HG02763 (cell line): ENCODE results near the gene ENPP1.
A peak's percentile ranks its signal among the peaks of the same experiment; 100 is the strongest.
"Not testable (repeated sequence)": the region's sequence is repeated elsewhere in the genome, so short reads cannot be mapped to it uniquely, and the experiment has no call there.

ENCODE experiments used
- ATAC-seq: cut with Tn5 transposase; IDR thresholded peaks from one replicate; pipeline ENCODE4 v1.9.1; 2021; ENCODE audit warnings: mild to moderate bottlenecking, moderate library complexity; ENCODE audit not compliant: unreplicated experiment

The ENPP1 gene

GRCh38 chr6:131867744-131868143, 59.9 kb downstream of the ENPP1 start:
- ATAC-seq = no peak

GRCh38 chr6:131868836-131869235, 61.0 kb downstream of the ENPP1 start:
- ATAC-seq = no peak

DNA sequence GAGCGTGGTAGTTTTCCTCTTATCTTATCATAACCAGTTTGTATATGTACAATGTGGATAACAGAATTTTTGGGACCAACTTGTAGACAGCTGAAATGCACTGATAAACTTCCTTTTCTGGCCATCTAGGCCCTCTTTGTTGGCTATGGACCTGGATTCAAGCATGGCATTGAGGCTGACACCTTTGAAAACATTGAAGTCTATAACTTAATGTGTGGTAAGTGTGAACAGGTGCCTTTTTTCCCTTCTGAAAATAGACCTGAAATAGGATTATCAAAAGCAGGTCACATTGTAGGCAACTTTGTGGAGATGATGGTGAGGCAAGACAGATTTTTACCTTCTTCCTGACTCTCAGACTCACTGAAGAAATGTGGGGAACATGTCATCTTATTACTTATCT, 67.8 kb downstream of the ENPP1 start:
- ATAC-seq = no peak

DNA sequence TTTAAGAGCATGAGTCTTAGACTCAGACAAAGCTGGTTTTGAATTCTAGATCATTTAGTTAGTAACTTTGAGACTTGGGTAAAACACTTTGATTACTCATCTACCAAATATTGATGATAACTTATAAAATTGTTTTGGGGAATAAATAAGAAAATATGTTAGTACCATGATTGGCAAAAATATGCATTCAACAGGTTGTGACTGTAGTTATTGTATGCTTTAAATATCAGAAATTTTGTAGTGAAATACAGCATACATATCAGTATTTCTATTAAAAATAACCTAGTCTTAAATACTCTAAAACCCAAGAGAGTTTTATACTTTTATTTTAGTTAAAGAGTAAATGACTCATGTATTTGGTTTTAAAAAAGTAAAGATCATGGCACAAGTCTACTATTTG, 68.7 kb downstream of the ENPP1 start:
- no peak for ATAC-seq

- no peak for ATAC-seq
Observed at GRCh38 chr6:131877999-131878789, 70.4 kb downstream of the ENPP1 start.

- ATAC-seq = no peak
Observed at GRCh38 chr6:131883016-131883415, 75.2 kb downstream of the ENPP1 start.

GRCh38 chr6:131885237-131885636, 77.4 kb downstream of the ENPP1 start:
- no peak for ATAC-seq

DNA sequence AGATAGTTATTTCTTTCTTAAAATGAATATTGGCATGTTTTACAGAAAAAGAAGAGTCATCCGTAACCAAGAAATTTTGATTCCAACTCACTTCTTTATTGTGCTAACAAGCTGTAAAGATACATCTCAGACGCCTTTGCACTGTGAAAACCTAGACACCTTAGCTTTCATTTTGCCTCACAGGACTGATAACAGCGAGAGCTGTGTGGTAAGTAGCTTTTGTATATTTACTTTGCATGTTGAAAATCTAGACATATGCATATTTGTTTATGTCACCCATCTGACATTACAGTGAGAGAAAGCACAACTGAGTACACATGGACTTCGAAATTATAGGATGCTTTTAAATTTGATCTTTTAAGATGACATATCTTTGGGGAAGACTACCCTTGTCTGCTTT, 78.7 kb downstream of the ENPP1 start:
- no peak for ATAC-seq

DNA sequence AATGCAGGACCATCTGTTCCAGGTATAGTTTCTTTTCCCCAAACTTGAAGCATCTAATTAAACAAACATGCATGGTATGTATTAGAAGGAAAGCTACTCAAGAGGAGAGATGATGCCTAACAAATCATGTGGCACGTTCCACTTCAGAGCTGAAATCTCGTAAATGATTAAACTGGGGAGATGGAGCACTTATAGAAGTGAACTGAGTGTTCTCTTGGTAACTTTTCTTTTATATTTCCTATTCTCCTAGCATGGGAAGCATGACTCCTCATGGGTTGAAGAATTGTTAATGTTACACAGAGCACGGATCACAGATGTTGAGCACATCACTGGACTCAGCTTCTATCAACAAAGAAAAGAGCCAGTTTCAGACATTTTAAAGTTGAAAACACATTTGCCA, 82.3 kb downstream of the ENPP1 start:
- ATAC-seq = no peak

GRCh38 chr6:131893198-131893597, 85.4 kb downstream of the ENPP1 start:
- no peak for ATAC-seq

DNA sequence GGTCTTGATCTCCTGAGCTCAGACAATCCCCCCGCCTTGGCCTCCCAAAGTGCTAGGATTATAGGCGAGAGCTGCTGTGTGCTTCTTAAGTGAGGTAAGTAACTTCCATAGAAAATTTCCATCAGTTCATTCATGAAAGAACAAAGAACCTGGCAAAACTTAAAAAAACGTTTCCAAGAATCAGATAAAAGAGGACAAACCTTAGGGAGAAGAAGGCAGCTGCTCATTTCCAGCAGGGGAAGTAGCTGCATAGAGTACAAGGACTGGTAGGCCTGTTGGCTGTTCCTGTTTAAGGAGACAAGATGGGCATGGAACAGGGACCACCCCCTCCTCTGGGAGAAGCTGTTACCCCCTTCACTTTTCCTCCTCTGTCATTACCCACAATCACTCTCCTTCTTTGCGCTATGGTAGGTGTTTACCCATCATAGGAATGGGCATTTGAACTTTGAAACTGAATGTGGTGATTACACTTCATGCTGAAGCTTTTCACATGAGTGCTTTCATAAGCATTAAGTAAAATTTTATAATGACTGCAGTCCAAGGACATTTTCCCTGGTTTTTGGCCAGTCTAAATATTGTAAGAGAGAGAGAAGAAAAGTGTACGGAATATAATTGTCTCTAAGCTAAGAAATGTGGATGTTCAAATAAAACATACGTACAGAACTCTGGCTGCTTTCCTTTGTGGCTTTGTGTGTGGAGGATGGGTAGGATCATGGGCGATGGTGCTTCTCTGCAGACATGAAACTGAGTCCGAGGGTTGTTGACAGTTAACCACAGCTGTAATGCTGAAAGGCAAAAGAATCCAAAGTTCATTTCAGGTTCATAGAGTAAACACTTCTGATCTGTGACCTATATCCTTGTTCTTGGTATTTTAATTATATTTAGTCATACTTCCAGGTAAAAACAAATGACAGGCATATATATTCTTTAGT, 86.9 kb downstream of the ENPP1 start:
- no peak for ATAC-seq

DNA sequence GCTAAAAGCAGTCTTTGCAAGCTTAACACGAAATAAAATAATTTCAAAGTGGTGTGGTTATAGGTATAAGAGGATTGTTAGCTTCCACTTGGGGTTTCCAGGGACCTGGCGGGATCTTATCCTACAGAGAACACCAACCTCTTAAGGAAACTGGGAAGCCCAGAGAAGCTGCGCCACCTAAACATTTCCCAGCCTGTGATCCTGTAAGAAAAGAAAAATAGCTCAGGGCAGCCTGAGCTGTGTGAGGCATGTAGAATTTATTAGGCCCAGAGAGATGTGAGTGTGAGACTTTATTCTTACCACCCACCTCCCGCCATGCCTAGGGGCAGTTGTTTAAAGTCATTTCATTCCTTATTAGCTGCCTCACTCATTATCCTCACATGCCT, 89.2 kb downstream of the ENPP1 start:
- no peak for ATAC-seq

DNA sequence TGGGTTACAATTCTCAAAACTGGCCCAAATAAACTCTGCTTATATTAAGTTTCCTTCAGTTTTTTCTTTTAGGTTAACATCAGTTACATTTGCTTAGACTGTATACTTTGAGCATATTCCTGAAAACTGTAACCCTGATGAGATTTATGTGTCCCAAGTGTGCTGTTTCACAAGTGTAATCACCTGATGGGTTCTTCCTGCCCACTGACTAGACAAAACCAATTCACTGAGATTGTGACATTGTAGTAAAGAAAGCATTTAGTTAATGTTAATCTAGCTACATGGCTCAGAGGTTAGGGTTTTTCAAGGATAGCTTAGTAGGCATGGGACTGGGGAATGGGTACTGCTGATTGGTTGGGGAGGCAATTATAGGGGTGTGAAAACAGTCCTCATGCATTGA, 89.8 kb downstream of the ENPP1 start:
- ATAC-seq = no peak

GRCh38 chr6:131898718-131899117, 90.9 kb downstream of the ENPP1 start:
- no peak for ATAC-seq

DNA sequence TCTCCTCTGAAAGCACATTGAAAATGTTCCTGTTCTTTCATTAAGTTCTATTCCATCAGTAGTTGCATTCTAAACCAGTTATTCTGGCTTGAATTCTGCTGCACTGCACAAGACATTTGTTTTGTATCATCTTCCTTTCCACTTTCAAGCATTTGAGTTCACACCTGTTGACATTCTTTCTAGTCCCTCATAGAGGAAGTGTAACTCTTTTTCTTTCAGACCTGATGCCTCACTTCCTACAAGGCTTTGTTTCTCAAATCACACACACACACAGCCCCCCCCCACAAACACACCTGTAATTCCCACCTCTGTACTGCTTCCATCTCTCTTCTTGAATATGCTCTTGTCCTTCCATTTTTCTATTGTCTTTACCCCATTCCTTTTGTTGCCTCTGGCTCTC, 92.4 kb downstream of the ENPP1 start:
- no peak for ATAC-seq

DNA sequence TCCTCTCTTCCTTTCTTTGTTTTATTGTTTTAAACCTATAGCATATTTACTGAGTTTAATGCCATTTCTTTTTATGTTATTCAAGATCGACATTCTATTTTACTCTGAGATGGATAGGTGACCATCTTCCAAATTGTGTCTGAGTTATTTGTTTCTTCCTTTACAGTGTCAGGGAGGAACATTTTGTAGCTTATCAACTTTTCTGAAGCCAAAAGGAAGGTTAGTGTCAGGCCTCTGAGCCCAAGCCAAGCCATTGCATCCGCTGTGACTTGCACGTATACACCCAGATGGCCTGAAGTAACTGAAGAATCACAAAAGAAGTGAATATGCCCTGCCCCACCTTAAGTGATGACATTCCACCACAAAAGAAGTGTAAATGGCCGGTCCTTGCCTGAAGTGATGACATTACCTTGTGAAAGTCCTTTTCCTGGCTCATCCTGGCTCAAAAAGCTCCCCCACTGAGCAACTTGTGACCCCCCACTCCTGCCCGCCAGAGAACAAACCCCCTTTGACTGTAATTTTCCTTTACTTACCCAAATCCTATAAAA, 93.6 kb downstream of the ENPP1 start:
- ATAC-seq = not testable (repeated sequence)

DNA sequence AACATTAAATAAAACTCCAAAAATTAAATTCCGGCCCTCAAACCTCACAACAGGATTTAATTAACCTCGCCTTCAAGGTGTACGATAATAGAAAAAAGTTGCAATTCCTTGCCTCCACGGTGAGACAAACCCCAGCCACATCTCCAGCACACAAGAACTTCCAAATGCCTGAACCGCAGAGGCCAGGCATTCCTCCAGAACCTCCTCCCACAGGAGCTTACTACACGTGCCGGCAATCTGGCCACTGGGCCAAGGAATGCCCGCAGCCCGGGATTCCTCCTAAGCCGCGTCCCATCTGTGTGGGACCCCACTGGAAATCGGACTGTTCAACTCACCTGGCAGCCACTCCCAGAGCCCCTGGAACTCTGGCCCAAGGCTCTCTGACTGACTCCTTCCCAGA, 95.9 kb downstream of the ENPP1 start:
- ATAC-seq = not testable (repeated sequence)

- not testable (repeated sequence) for ATAC-seq
Observed at GRCh38 chr6:131908787-131909186, 101.0 kb downstream of the ENPP1 start.

DNA sequence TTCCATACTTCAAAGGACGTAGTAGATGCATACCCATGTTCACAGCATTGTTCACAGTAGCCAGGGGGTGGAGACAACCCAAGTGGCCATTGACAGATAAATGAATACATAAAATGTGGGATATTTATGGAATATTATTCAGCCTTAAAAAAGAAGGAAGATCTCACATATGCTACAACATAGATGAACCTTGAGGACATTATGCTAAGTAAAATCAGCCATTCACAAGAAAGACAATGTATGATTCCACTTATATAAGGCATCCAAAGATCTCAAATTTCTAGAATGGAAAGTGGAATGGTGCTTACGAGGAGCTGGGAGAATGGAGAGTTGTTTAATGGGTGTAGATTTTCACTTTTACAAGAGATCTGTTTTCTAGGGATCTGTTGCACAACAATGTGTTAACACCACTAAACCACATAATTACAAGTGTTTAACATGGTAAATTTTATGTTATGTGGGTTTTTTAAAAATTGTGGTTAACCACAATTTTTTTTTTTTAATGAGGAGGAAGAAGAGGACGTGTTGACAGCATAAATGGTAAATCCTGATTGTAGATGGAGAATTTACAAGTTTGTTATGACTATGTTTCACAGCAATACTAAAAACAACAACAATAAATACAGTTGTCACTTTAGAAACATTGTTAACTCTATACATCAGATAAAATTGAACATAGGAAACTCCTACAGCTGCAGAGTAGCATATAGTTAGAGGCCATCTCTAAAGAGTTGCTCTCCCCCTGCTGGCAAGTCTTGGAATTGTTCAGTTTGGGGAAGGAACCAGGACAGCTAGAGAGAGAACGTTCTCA, 101.8 kb downstream of the ENPP1 start:
- ATAC-seq = peak; percentile 98

- ATAC-seq = peak; percentile 12
Observed at GRCh38 chr6:131910219-131910589, 102.4 kb downstream of the ENPP1 start.

DNA sequence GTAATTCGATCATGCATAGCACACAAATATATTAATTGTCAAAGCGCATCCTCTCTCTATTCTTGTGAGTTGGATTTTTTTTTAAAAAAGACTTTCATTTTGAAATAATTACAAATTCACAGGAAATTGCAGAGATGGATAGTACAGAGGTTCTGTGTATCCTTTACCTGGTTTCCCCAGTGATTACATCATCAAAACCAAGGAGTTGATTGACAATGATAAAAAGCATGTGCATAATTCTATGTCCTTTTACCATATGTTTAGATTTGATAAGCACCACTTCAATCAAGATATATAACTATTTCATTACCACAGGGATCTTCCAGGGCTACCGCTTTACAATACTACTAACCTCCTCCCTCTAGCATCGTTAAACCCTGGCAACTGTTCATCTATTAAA, 103.1 kb downstream of the ENPP1 start:
- no peak for ATAC-seq
